Lung (tissue), 16 donors: ENCODE data around the gene HSPB3. TPM values are rescaled to one million over a fixed set of nuclear protein-coding genes. Genes with fewer than 3 reads are reported as not detected.

Source experiments
- ATAC-seq: fragments of 200-7000 bp; cut with Tn5 transposase; one replicate; pipeline ENCODE4 v1.9.1; 2020; ENCODE audit warnings: moderate number of reproducible peaks; ENCODE audit not compliant: insufficient read depth, low FRiP score
- DNase-seq, 3 donors: peaks; one replicate each; pipeline ENCODE4 v3.0.0-alpha.2; 2013 to 2017
- H3K27ac ChIP-seq, 2 donors: one replicate each; pipeline ENCODE4 v1.5.1; 2013; ENCODE audit warnings: mild to moderate bottlenecking in 2 of 2, moderate library complexity in 2 of 2, control low read depth in 1 of 2, inconsistent platforms in 1 of 2, low read depth in 1 of 2, low read length in 1 of 2
- H3K27me3 ChIP-seq, 3 donors: one replicate each; pipeline ENCODE4 v1.5.1; 2013; ENCODE audit warnings: low read length in 2 of 3; ENCODE audit not compliant: control insufficient read depth in 3 of 3, insufficient read depth in 3 of 3
- H3K36me3 ChIP-seq, 4 donors: one replicate each; pipeline ENCODE4 v1.5.1; 2013; ENCODE audit warnings: low read length in 4 of 4, mild to moderate bottlenecking in 1 of 4, moderate library complexity in 1 of 4; ENCODE audit not compliant: control insufficient read depth in 4 of 4, insufficient read depth in 4 of 4
- H3K4me1 ChIP-seq, 5 donors: one replicate each; pipeline ENCODE4 v1.5.1; 2013; ENCODE audit warnings: low read length in 5 of 5, mild to moderate bottlenecking in 2 of 5, moderate library complexity in 1 of 5; ENCODE audit not compliant: control insufficient read depth in 5 of 5, insufficient read depth in 5 of 5
- H3K4me3 ChIP-seq: one replicate; pipeline ENCODE4 v1.5.1; 2013; ENCODE audit warnings: mild to moderate bottlenecking, control low read depth, moderate library complexity
- H3K9ac ChIP-seq, 2 donors: one replicate each; pipeline ENCODE4 v1.5.1; 2013; ENCODE audit warnings: low read length in 2 of 2, control low read depth in 1 of 2; ENCODE audit not compliant: insufficient read depth in 1 of 2
- H3K9me3 ChIP-seq, 4 donors: one replicate each; pipeline ENCODE4 v1.5.1; 2013; ENCODE audit warnings: low read length in 3 of 4, mild to moderate bottlenecking in 1 of 4, moderate library complexity in 1 of 4; ENCODE audit not compliant: control insufficient read depth in 4 of 4, insufficient read depth in 3 of 4
- CTCF ChIP-seq: IDR thresholded peaks from 2 replicates; pipeline ENCODE4 v1.5.1; 2012; ENCODE audit warnings: mild to moderate bottlenecking; ENCODE audit errors: control extremely low read depth, extremely low read depth
- WGBS, 2 donors: extraction: QIAGEN DNeasy Blood & Tissue Kit; methylation state at CpG; one replicate each; pipeline ENCODE4 v1.1.7; 2013; 5-methylcytosine and 5-hydroxymethylcytosine counted together
- long read RNA-seq, 5 donors: transcript quantifications; one replicate each; lab custom pipeline, GENCODE V29; 2026
- polyA plus RNA-seq, 2 donors: library from polyadenylated mRNA; stranded (reverse); fragments of 200-250 nt; gene quantifications; one replicate each; pipeline ENCODE4 v1.2.1, GENCODE V29; 2013
- total RNA-seq, 2 donors: library from RNA; depleted of rRNA in 1 of 2; stranded (reverse); fragments of >200 nt in 1 of 2; gene quantifications; one replicate each; pipeline ENCODE4 v1.2.1, GENCODE V29; 2014 to 2021
- donor health status: control.
- donor health status: control.
- donor health status: Bipolar disorder and iron deficiency.
- donor health status: healthy.
- donor health status: DM: yes; HTN: yes; CAD: no.

HSPB3 gene
- 1 to 10 TPM in 1 of 2 donors, not detected in 1; 1.5 TPM for total RNA-seq
- 1 to 10 TPM in 1 of 2 donors, under 1 TPM in 1; 0.47 to 1.7 TPM for polyA plus RNA-seq
- long read RNA-seq, donor 1, partial matches to known transcripts, result 0 of 1 reads
- long read RNA-seq, donor 1, other reads (novel, unspliced or antisense), result 0 of 1 reads
- long read RNA-seq, donor 2, result 0 reads
- long read RNA-seq, donor 3, result 0 reads
- long read RNA-seq, donor 4, partial matches to known transcripts, result 0 of 2 reads
- long read RNA-seq, donor 4, other reads (novel, unspliced or antisense), result 0 of 2 reads
- long read RNA-seq, donor 5, result 0 reads

GRCh38 chr5:54455413-54456157 is at the start of gene HSPB3:
HSPB3 (plus strand) TSS chr5:54455699; CDS start chr5:54455790, 91 bp downstream.
- Histone ChIP-seq H3K27ac (peak within 1 kb of the TSS; percentile 26 to 98), H3K4me3 (no peak within 1 kb of the TSS), H3K9ac (no peak within 1 kb of the TSS), H3K27me3 (no peaks in the 10 kb centered on the region), H3K9me3 (peaks cover 0 to 1% (median 0%) of the 10 kb centered on the region in 4 donors), H3K4me1 (peaks cover 3 to 24% (median 5%) of the 10 kb centered on the region in 5 donors), H3K36me3 (no peaks in the 10 kb centered on the region)
- DNase-seq, result peak; percentile 14 to 50 (median 43)
- no peak for TF ChIP-seq CTCF
- 79 to 87% methylated on average over 18 of the region's 18 CpGs for WGBS, 2 donors
- no peak for ATAC-seq

GRCh38 chr5:54411176-54411575 is 44.3 kb upstream of the HSPB3 start:
- Histone ChIP-seq H3K27ac (no peak overlapping the region), H3K4me3 (no peak overlapping the region), H3K27me3 (no peaks in the 10 kb centered on the region), H3K9ac (no peak overlapping the region), H3K9me3 (no peaks in the 10 kb centered on the region), H3K36me3 (no peaks in the 10 kb centered on the region), H3K4me1 (no peaks in the 10 kb centered on the region)
- TF ChIP-seq CTCF, result no peak
- DNase-seq, result no peak
- ATAC-seq, result no peak
- 95% methylated on average over 2 of the region's 2 CpGs for WGBS, 2 donors

GRCh38 chr5:54412913-54413312 is 42.6 kb upstream of the HSPB3 start:
- 90 to 97% methylated on average over 2 of the region's 2 CpGs for WGBS, 2 donors
- Histone ChIP-seq H3K9me3 (no peaks in the 10 kb centered on the region), H3K27me3 (no peaks in the 10 kb centered on the region), H3K36me3 (no peaks in the 10 kb centered on the region), H3K27ac (no peak overlapping the region), H3K4me1 (no peaks in the 10 kb centered on the region), H3K4me3 (no peak overlapping the region), H3K9ac (no peak overlapping the region)
- DNase-seq (no peak), ATAC-seq (no peak)
- no peak for TF ChIP-seq CTCF
